ENCODE data around the gene MTG1. TPM values are rescaled to one million over a fixed set of nuclear protein-coding genes. Genes with fewer than 3 reads are reported as not detected.

MTG1 gene
- total RNA-seq, 4 donors from 2014 or later = 26.5 to 139 (median 47.0) TPM

DNA sequence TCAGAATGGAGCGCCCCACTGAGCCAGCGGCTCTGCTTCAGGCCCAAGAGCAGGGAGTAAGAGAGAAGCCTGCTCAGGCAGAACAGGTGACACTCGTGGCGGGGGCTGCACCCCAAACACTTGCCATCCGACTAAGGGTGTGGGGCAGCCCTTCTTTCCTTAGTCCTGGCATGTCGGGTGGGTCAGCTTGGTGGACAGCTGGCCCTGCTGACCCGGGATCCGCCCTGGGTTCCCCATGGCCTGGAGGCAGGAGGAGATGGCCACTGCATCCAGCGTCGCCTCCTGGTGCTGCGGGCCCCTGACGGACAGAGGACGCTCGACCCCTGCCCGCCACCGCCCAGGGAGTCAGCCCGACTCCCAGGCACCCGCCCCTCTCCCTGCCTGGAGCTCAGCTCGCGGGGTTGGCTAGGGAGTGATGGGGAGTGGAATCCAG lies 16.1 kb upstream of the MTG1 start:
- H3K4me3 ChIP-seq = peak overlapping the region; percentile 55 to 94 (median 69)
- peaks cover 10 to 32% (median 25%) of the 10 kb centered on the region in 4 donors for H3K4me1 ChIP-seq
- peak overlapping the region; percentile 86 to 94 (median 90) for H3K27ac ChIP-seq
- H3K27me3 ChIP-seq = no peaks in the 10 kb centered on the region
- no peak for DNase-seq
- in situ Hi-C loops (cut with MboI; ENCODE audit: low pct_ligation_motif_present in 1 of 4, low pct_unique_long_range_greater_than_20kb in 1 of 4, low sequenced_read_pairs in 3 of 4) (no loop called here), intact Hi-C loops (cut with DNase I; ENCODE audit: low total_unique reads) (no loop called here)
- H3K9me3 ChIP-seq = no peaks in the 10 kb centered on the region
- no peaks in the 10 kb centered on the region for H3K36me3 ChIP-seq
- no peak for TF ChIP-seq POLR2AphosphoS5 (IDR thresholded peaks at IDR 0.05)
- TF ChIP-seq POLR2A (IDR thresholded peaks at IDR 0.05) = no peak
- TF ChIP-seq, protein P1, sequence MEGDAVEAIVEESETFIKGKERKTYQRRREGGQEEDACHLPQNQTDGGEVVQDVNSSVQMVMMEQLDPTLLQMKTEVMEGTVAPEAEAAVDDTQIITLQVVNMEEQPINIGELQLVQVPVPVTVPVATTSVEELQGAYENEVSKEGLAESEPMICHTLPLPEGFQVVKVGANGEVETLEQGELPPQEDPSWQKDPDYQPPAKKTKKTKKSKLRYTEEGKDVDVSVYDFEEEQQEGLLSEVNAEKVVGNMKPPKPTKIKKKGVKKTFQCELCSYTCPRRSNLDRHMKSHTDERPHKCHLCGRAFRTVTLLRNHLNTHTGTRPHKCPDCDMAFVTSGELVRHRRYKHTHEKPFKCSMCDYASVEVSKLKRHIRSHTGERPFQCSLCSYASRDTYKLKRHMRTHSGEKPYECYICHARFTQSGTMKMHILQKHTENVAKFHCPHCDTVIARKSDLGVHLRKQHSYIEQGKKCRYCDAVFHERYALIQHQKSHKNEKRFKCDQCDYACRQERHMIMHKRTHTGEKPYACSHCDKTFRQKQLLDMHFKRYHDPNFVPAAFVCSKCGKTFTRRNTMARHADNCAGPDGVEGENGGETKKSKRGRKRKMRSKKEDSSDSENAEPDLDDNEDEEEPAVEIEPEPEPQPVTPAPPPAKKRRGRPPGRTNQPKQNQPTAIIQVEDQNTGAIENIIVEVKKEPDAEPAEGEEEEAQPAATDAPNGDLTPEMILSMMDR (IDR thresholded peaks at IDR 0.05) = no peak
- TF ChIP-seq EP300 (IDR thresholded peaks at IDR 0.05; ENCODE audit: low read depth) = no peak
- 33% methylated on average over 19 of the region's 20 CpGs; no CpG with 5 or more reads in 1 of the 2 donors for WGBS, 2 donors (ENCODE audit: low coverage in 1 of 2)

- no peaks in the 10 kb centered on the region for H3K9me3 ChIP-seq
- peak; percentile 80 for DNase-seq
- in situ Hi-C loops (cut with MboI; ENCODE audit: low pct_ligation_motif_present in 1 of 4, low pct_unique_long_range_greater_than_20kb in 1 of 4, low sequenced_read_pairs in 3 of 4) = no loop called here
- H3K27ac ChIP-seq = peak overlapping the region; percentile 86 to 94 (median 90)
- H3K4me3 ChIP-seq = peak overlapping the region; percentile 55 to 94 (median 69)
- intact Hi-C loops (cut with DNase I; ENCODE audit: low total_unique reads) = no loop called here
- no peaks in the 10 kb centered on the region for H3K27me3 ChIP-seq
- H3K4me1 ChIP-seq = peaks cover 10 to 32% (median 25%) of the 10 kb centered on the region in 4 donors
- TF ChIP-seq POLR2A (IDR thresholded peaks at IDR 0.05) = peak; percentile 60
- no peak for TF ChIP-seq EP300 (IDR thresholded peaks at IDR 0.05; ENCODE audit: low read depth)
- TF ChIP-seq, protein P1 (IDR thresholded peaks at IDR 0.05) = no peak
- TF ChIP-seq POLR2AphosphoS5 (IDR thresholded peaks at IDR 0.05) = peak; percentile 2 to 70 (median 46)
- 1% methylated on average over 54 of the region's 90 CpGs; no CpG with 5 or more reads in 1 of the 2 donors for whole genome bisulfite sequencing, 2 donors (ENCODE audit: low coverage in 1 of 2)
- H3K36me3 ChIP-seq = no peaks in the 10 kb centered on the region
Observed at GRCh38 chr10:133378251-133379096, 15.5 kb upstream of the MTG1 start.

DNA sequence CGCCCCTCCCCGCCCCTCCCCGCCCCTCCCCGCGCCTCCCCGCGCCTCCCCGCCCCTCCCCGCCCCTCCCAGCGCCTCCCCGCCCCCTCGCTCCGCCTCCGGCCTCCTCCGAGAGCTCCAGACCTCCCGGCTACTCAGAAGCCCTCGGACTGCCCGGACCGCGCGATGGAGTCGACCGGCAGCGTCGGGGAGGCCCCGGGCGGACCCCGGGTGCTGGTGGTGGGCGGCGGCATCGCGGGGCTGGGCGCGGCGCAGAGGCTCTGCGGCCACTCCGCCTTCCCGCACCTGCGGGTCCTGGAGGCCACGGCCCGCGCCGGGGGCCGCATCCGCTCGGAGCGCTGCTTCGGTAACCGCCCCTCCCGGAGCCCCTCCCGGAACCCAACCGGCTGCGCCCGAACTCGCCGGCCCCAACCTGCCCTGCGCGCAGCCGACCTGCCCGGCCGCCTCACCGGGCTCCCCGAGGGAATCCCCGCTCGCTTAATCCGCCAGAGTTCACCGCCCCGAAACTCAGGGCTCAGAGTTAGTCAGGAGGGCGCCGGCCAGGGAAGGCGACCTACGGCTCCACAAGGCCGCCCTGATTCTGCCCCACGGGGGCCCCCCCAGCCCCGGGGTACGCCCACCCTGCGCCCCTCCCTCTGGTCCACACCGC lies 14.7 kb upstream of the MTG1 start, which contains the start of gene PAOX:
Gene PAOX, plus strand, starts transcription at position 111 of the 649 bp plus-strand sequence. Its CDS starts 55 bp downstream, at position 166.
- in situ Hi-C loops (cut with MboI; ENCODE audit: low pct_ligation_motif_present in 1 of 4, low pct_unique_long_range_greater_than_20kb in 1 of 4, low sequenced_read_pairs in 3 of 4) (no loop called here), intact Hi-C loops (cut with DNase I; ENCODE audit: low total_unique reads) (no loop called here)
- Histone ChIP-seq H3K27me3 (no peaks in the 10 kb centered on the region), H3K27ac (peak within 1 kb of the TSS; percentile 86 to 94 (median 90)), H3K4me1 (peaks cover 10 to 25% (median 20%) of the 10 kb centered on the region in 4 donors), H3K4me3 (peak within 1 kb of the TSS; percentile 55 to 94 (median 69)), H3K36me3 (no peaks in the 10 kb centered on the region), H3K9me3 (no peaks in the 10 kb centered on the region)
- TF ChIP-seq POLR2AphosphoS5 (IDR thresholded peaks at IDR 0.05) = peak in 1 of 3 donors; percentile 9
- no peak for TF ChIP-seq EP300 (IDR thresholded peaks at IDR 0.05; ENCODE audit: low read depth)
- TF ChIP-seq, protein P1 (IDR thresholded peaks at IDR 0.05) = no peak
- peak; percentile 14 for TF ChIP-seq POLR2A (IDR thresholded peaks at IDR 0.05)
- DNase-seq = peak; percentile 77
- 1% methylated on average over 36 of the region's 78 CpGs; no CpG with 5 or more reads in 1 of the 2 donors for WGBS, 2 donors (ENCODE audit: low coverage in 1 of 2)
